RCC 7860 (cell line): ENCODE results near the gene PEX5.

Source experiments
- DNase-seq: peaks from one replicate; pipeline ENCODE4 v3.0.0-alpha.2; 2015; ENCODE audit warnings: low spot score
- FAIRE-seq: peaks from 2 replicates; lab custom pipeline; 2012; peaks lifted over from hg19 to GRCh38; lab: Jason Lieb, UNC

PEX5 gene

GRCh38 chr12:7189398-7190267 is at the start of gene PEX5:
Gene PEX5 (plus strand): TSS chr12:7189686. CDS start chr12:7190378, 692 bp downstream.
- DNase-seq (peak; percentile 73), FAIRE-seq (no peak)

- DNase-seq: no peak
- FAIRE-seq: no peak
Measured at GRCh38 chr12:7141351-7142005, 48.0 kb upstream of the PEX5 start.

GRCh38 chr12:7142056-7142644 is 47.3 kb upstream of the PEX5 start:
- FAIRE-seq: no peak

GRCh38 chr12:7142809-7143465 is 46.5 kb upstream of the PEX5 start:
- DNase-seq (no peak), FAIRE-seq (no peak)

More at GRCh38 chr12:7142056-7142644, 47.3 kb upstream of the PEX5 start:
- DNase-seq: peak; percentile 9

- FAIRE-seq (no peak), DNase-seq (no peak)
Measured at GRCh38 chr12:7143564-7143963, 45.9 kb upstream of the PEX5 start.

- FAIRE-seq (no peak), DNase-seq (no peak)
Measured at GRCh38 chr12:7144414-7145120, 44.9 kb upstream of the PEX5 start.

GRCh38 chr12:7145671-7146070 is 43.8 kb upstream of the PEX5 start:
- DNase-seq (no peak), FAIRE-seq (no peak)

- no peak for DNase-seq
- no peak for FAIRE-seq
Measured at GRCh38 chr12:7146228-7146627, 43.3 kb upstream of the PEX5 start.

- DNase-seq (no peak), FAIRE-seq (no peak)
Measured at GRCh38 chr12:7146906-7147305, 42.6 kb upstream of the PEX5 start.

GRCh38 chr12:7150356-7150755 is 39.1 kb upstream of the PEX5 start:
- DNase-seq (no peak), FAIRE-seq (no peak)

- FAIRE-seq (no peak), DNase-seq (no peak)
Measured at GRCh38 chr12:7150841-7151240, 38.6 kb upstream of the PEX5 start.

GRCh38 chr12:7151532-7151931 is 38.0 kb upstream of the PEX5 start:
- FAIRE-seq: no peak
- no peak for DNase-seq

GRCh38 chr12:7152818-7153217 is 36.7 kb upstream of the PEX5 start:
- DNase-seq: no peak

GRCh38 chr12:7154042-7154441 is 35.4 kb upstream of the PEX5 start:
- no peak for FAIRE-seq

More at GRCh38 chr12:7152818-7153217, 36.7 kb upstream of the PEX5 start:
- FAIRE-seq: no peak

GRCh38 chr12:7154901-7155470 is 34.5 kb upstream of the PEX5 start:
- FAIRE-seq (no peak), DNase-seq (no peak)

More at GRCh38 chr12:7154042-7154441, 35.4 kb upstream of the PEX5 start:
- no peak for DNase-seq

- DNase-seq: no peak
- no peak for FAIRE-seq
Measured at GRCh38 chr12:7155471-7156034, 33.9 kb upstream of the PEX5 start.

GRCh38 chr12:7156259-7157197 is 33.0 kb upstream of the PEX5 start:
- no peak for DNase-seq

GRCh38 chr12:7157391-7157790 is 32.1 kb upstream of the PEX5 start:
- FAIRE-seq (no peak), DNase-seq (no peak)

More at GRCh38 chr12:7156259-7157197, 33.0 kb upstream of the PEX5 start:
- FAIRE-seq: no peak
